Activated CD8-positive, alpha-beta memory T cell treated with anti-CD3 and anti-CD28 coated beads, Interleukin-2, amount 10 ng/mL, durations not matched to agents 7 days and 5 days (primary cell): ENCODE results near the gene PRKD2. TPM values are rescaled to one million over a fixed set of nuclear protein-coding genes. Genes with fewer than 3 reads are reported as not detected.
"Not testable (repeated sequence)": the region's sequence is repeated elsewhere in the genome, so short reads cannot be mapped to it uniquely, and the experiment has no call there.

Experiments used
- ATAC-seq: fragments of 150-1000 bp; cut with Tn5 transposase; one replicate; pipeline ENCODE4 v1.10.0; 2021; ENCODE audit warnings: moderate library complexity
- CTCF ChIA-PET: fragments of 350-600 bp; sonication (Branson Sonifier 250); formaldehyde crosslinking; loops from one replicate; lab custom pipeline; 2021; ENCODE audit warnings: antibody characterized with exemption; lab: Charles Lee
- DNase-seq: peaks from one replicate; pipeline ENCODE4 v3.0.0-alpha.2; 2020
- H3K27ac Mint-ChIP-seq: one replicate; pipeline ENCODE4 v1.8.0; 2021; ENCODE audit warnings: mild to moderate bottlenecking, mixed read lengths
- H3K27me3 Mint-ChIP-seq: one replicate; pipeline ENCODE4 v1.8.0; 2021; ENCODE audit warnings: mixed read lengths
- H3K36me3 Mint-ChIP-seq: one replicate; pipeline ENCODE4 v1.8.0; 2021; ENCODE audit warnings: mild to moderate bottlenecking, mixed read lengths
- H3K4me1 Mint-ChIP-seq: one replicate; pipeline ENCODE4 v1.8.0; 2021; ENCODE audit warnings: mixed read lengths
- H3K4me3 Mint-ChIP-seq: one replicate; pipeline ENCODE4 v1.8.0; 2021; ENCODE audit warnings: mild to moderate bottlenecking, moderate library complexity, mixed read lengths
- H3K9me3 Mint-ChIP-seq: one replicate; pipeline ENCODE4 v1.8.0; 2022; ENCODE audit warnings: low read depth, mixed read lengths
- total RNA-seq, 2 experiments: library from RNA; stranded (reverse); gene quantifications; one replicate each; pipeline ENCODE4 v1.2.3, GENCODE V29; 2021

The PRKD2 gene
- total RNA-seq, 2 experiments from 2014 or later = 147 to 187 TPM

GRCh38 chr19:46635920-46636761, 80.8 kb downstream of the PRKD2 start, which contains the start of gene GNG8:
Gene GNG8, minus strand, starts transcription at chr19:46636202. Its CDS starts 1,520 bp downstream, at chr19:46634682.
- Mint-ChIP-seq H3K36me3 (no peaks in the 10 kb centered on the region), H3K27ac (no peak within 1 kb of the TSS), H3K4me3 (no peak within 1 kb of the TSS), H3K4me1 (peaks cover 23% of the 10 kb centered on the region), H3K9me3 (no peaks in the 10 kb centered on the region), H3K27me3 (peaks cover 43% of the 10 kb centered on the region)
- DNase-seq = no peak
- CTCF ChIA-PET = interaction anchor here (1.3 to 2.5 kb wide), 4 partner anchors 22 to 117 kb away, joined by 3 to 12 read pairs (median 6); partner anchors contain the start of gene DACT3
- no peak for ATAC-seq

DNA sequence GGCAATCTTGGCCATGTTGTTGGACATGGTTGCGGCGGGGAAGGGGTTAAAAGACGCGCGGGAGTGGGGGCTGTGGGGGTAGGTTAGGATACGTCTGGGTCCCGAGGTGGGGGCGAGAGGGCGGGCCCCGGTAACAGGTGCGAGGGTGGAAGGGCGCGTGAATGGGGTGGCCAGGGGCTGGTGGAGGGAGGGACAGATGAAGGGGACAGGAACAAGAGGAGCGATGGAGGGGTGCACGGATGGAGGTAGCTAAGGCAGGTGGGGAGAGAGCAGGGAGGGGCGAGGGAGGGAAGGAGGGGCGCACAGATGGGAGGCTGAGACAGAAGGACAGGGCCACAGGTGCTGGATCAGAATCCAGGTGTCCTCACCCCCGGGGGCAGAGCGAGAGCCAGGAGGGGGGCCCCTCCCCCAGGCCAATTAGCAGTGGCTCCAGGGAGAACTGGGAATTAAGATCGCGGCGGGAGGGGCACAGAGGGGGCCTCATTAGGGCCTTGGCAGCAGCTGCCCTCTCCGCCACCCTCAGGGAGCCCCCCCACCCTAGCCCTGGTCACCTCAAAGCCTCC, 82.2 kb downstream of the PRKD2 start:
- ATAC-seq (no peak), DNase-seq (no peak)
- no peak overlapping the region for H3K27ac Mint-ChIP-seq

GRCh38 chr19:46634045-46634655, 82.8 kb downstream of the PRKD2 start:
- Mint-ChIP-seq H3K4me1 (peaks cover 17% of the 10 kb centered on the region), H3K9me3 (no peaks in the 10 kb centered on the region), H3K4me3 (peak overlapping the region; percentile 47), H3K27ac (no peak overlapping the region), H3K36me3 (no peaks in the 10 kb centered on the region), H3K27me3 (peaks cover 31% of the 10 kb centered on the region)
- ATAC-seq (peak; percentile 73), DNase-seq (peak; percentile 96)
- CTCF ChIA-PET = interaction anchor here (1.3 to 14.6 kb wide), 3 partner anchors 17 to 120 kb away, joined by 4 to 143 read pairs (median 27); partner anchors contain the start of gene DACT3

More for the DNA sequence above, 82.2 kb downstream of the PRKD2 start:
- Mint-ChIP-seq H3K4me1 (peaks cover 19% of the 10 kb centered on the region), H3K27me3 (peaks cover 32% of the 10 kb centered on the region), H3K9me3 (no peaks in the 10 kb centered on the region), H3K36me3 (no peaks in the 10 kb centered on the region), H3K4me3 (peak overlapping the region; percentile 41)
- CTCF ChIA-PET = interaction anchor here (1.3 to 14.6 kb wide), 2 partner anchors 18 to 119 kb away, joined by 4 to 143 read pairs; no protein-coding TSS in a partner anchor

GRCh38 chr19:46633130-46633529, 83.8 kb downstream of the PRKD2 start:
- DNase-seq (no peak), ATAC-seq (no peak)
- H3K4me1 Mint-ChIP-seq = peaks cover 17% of the 10 kb centered on the region
- H3K27me3 Mint-ChIP-seq = peaks cover 31% of the 10 kb centered on the region
- no peaks in the 10 kb centered on the region for H3K9me3 Mint-ChIP-seq
- no peak overlapping the region for H3K27ac Mint-ChIP-seq
- CTCF ChIA-PET = interaction anchor here (1.3 to 14.6 kb wide), 3 partner anchors 16 to 121 kb away, joined by 4 to 143 read pairs (median 27); partner anchors contain the start of gene DACT3
- H3K36me3 Mint-ChIP-seq = no peaks in the 10 kb centered on the region
- H3K4me3 Mint-ChIP-seq = no peak overlapping the region

GRCh38 chr19:46631481-46631880, 85.4 kb downstream of the PRKD2 start:
- Mint-ChIP-seq H3K9me3 (no peaks in the 10 kb centered on the region), H3K36me3 (no peaks in the 10 kb centered on the region), H3K4me1 (peaks cover 19% of the 10 kb centered on the region), H3K4me3 (no peak overlapping the region), H3K27me3 (peaks cover 31% of the 10 kb centered on the region), H3K27ac (no peak overlapping the region)
- DNase-seq = no peak
- no peak for ATAC-seq
- CTCF ChIA-PET = interaction anchor here (0.6 to 14.6 kb wide), 4 partner anchors 15 to 135 kb away, joined by 3 to 143 read pairs (median 16); partner anchors contain the start of gene DACT3

DNA sequence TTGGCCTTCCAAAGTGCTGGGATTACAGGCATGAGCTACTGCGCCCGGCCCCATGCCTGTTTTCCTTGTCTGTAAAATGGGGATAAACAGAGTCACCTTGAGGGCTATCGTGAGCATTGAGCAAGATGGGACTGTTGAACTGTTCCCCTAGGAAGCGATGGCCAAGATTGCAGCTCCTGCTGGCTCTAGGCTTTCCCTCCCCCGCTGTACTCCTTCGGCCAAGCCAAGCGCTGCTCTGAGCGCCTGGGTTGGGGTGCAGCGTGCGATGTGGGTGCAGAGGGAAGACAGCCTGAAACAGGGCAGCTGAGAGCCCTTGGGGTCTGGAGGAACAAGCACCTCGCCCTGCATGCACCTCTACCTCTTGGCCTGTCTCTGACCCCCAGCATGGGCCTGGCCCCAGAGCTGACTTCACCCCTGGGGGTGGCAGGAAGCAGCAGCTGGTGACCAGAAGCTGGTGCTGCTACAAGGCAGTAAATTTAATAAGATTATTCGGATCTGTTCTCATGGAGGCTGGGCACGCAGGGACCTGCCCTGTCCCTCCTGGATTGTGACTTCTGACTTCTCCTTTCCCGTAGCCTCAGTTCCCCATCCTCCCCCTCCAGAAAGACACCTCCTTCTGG, 86.2 kb downstream of the PRKD2 start:
- H3K36me3 Mint-ChIP-seq = no peaks in the 10 kb centered on the region
- peaks cover 29% of the 10 kb centered on the region for H3K27me3 Mint-ChIP-seq
- ATAC-seq (no peak), DNase-seq (no peak)
- peaks cover 17% of the 10 kb centered on the region for H3K4me1 Mint-ChIP-seq
- no peaks in the 10 kb centered on the region for H3K9me3 Mint-ChIP-seq
- no peak overlapping the region for H3K4me3 Mint-ChIP-seq
- CTCF ChIA-PET = interaction anchor here (0.6 to 14.6 kb wide), 4 partner anchors 14 to 136 kb away, joined by 3 to 143 read pairs (median 16); partner anchors contain the start of gene DACT3
- no peak overlapping the region for H3K27ac Mint-ChIP-seq

DNA sequence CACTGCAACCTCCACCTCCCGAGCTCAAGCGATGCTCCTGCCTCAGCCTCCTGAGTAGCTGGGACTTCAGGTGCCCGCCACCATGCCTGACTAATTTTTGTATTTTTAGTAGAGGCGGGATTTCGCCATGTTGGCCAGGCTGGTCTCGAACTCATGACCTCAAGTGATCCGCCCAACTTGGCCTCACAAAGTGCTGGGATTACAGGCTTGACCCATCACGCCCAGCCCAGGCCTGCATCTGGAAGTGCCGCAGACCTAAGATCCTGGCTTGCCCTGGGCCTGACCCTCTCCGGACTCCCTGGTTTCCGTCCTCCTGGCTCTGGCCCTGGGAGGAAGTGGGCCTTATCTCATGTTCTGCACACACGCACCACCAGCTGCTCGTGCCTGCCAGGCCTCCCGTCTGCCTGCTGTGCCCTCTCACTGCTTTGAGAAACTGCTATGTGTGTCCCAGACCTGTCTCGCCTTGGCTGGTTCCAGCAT, 87.3 kb downstream of the PRKD2 start:
- DNase-seq = no peak
- CTCF ChIA-PET = interaction anchor here (0.7 to 14.6 kb wide), 3 partner anchors 13 to 91 kb away, joined by 3 to 143 read pairs (median 4); no protein-coding TSS in a partner anchor
- no peaks in the 10 kb centered on the region for H3K9me3 Mint-ChIP-seq
- no peak overlapping the region for H3K4me3 Mint-ChIP-seq
- H3K27me3 Mint-ChIP-seq = peaks cover 24% of the 10 kb centered on the region
- no peak for ATAC-seq
- no peak overlapping the region for H3K27ac Mint-ChIP-seq
- H3K4me1 Mint-ChIP-seq = peaks cover 20% of the 10 kb centered on the region
- no peaks in the 10 kb centered on the region for H3K36me3 Mint-ChIP-seq

GRCh38 chr19:46628970-46629369, 87.9 kb downstream of the PRKD2 start:
- DNase-seq, H3K27ac Mint-ChIP-seq, H3K4me3 Mint-ChIP-seq, ATAC-seq, H3K36me3 Mint-ChIP-seq, H3K9me3 Mint-ChIP-seq: not testable (repeated sequence)
- H3K4me1 Mint-ChIP-seq = peaks cover 19% of the 10 kb centered on the region
- CTCF ChIA-PET = interaction anchor here (1.3 to 14.6 kb wide), 3 partner anchors 12 to 90 kb away, joined by 4 to 143 read pairs (median 6); no protein-coding TSS in a partner anchor
- H3K27me3 Mint-ChIP-seq = peaks cover 23% of the 10 kb centered on the region

GRCh38 chr19:46626446-46626845, 90.5 kb downstream of the PRKD2 start:
- no peak for ATAC-seq
- CTCF ChIA-PET = interaction anchor here (0.6 to 14.6 kb wide), 3 partner anchors 10 to 122 kb away, joined by 3 to 143 read pairs (median 3); partner anchors contain the start of gene DACT3
- Mint-ChIP-seq H3K27ac (no peak overlapping the region), H3K4me3 (no peak overlapping the region), H3K9me3 (no peaks in the 10 kb centered on the region), H3K4me1 (peaks cover 17% of the 10 kb centered on the region), H3K36me3 (no peaks in the 10 kb centered on the region), H3K27me3 (peaks cover 1% of the 10 kb centered on the region)
- no peak for DNase-seq

GRCh38 chr19:46625731-46626130, 91.2 kb downstream of the PRKD2 start:
- Mint-ChIP-seq H3K4me1 (peaks cover 19% of the 10 kb centered on the region), H3K27me3 (no peaks in the 10 kb centered on the region), H3K36me3 (no peaks in the 10 kb centered on the region), H3K4me3 (no peak overlapping the region), H3K9me3 (no peaks in the 10 kb centered on the region), H3K27ac (no peak overlapping the region)
- CTCF ChIA-PET = interaction anchor here (0.5 to 14.6 kb wide), 4 partner anchors 9 to 123 kb away, joined by 3 to 143 read pairs (median 3); no protein-coding TSS in a partner anchor
- ATAC-seq (no peak), DNase-seq (no peak)

DNA sequence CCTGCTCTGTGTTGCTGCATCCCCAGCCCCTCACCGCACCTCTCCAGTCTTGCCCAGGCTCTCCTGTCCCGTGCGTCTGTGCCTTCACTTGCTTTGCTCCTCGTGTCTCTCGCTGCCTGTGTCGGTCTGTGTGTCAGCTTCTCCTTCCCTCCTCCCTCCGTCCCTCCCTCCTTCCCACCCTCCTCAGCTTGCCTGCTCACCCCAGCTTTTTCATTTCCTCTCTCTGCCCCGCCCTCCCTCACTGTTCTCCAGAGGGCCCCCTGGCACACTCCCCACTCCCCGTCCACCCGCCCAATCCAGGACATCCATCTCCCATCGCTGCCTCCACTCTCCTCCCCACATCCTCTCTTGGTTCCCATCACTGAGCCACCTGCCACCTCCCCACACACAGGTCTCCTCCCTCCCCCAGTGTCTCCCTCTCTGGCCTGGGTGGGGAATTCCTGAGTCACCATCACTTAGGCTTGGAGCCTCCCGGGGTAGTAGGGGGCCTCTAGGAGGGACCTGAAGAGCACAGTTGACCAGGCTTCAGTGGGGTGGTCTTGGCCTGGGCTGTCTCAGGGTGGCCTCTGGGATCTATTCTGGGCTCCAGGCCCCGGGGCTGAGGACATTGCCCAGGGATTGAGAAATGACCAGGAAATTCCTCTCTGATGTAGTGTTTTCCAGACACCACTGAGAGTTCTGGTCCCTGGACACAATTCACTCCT, 91.8 kb downstream of the PRKD2 start, which contains the start of gene PTGIR:
Gene PTGIR, minus strand, starts transcription at position 132 of the 704 bp plus-strand sequence. CDS start 864 bp downstream, outside the sequence.
- DNase-seq (no peak), ATAC-seq (peak; percentile 27)
- H3K27me3 Mint-ChIP-seq = no peaks in the 10 kb centered on the region
- H3K27ac Mint-ChIP-seq = peak within 1 kb of the TSS; percentile 60
- CTCF ChIA-PET = interaction anchor here (0.5 to 14.6 kb wide), 5 partner anchors 8 to 124 kb away, joined by 3 to 143 read pairs (median 3); no protein-coding TSS in a partner anchor
- H3K36me3 Mint-ChIP-seq = no peaks in the 10 kb centered on the region
- H3K4me3 Mint-ChIP-seq = peak within 1 kb of the TSS; percentile 41
- no peaks in the 10 kb centered on the region for H3K9me3 Mint-ChIP-seq
- H3K4me1 Mint-ChIP-seq = peaks cover 21% of the 10 kb centered on the region
